ENCODE results near the gene BRD4.

- TF ChIP-seq MXI1 (IDR thresholded peaks at IDR 0.05; ENCODE audit: borderline replicate concordance, low read depth, low read length) (no peak), IKZF1 (IDR thresholded peaks at IDR 0.05) (no peak), MNT (IDR thresholded peaks at IDR 0.05) (no peak), CTCF (CRISPR knock-in tag; IDR thresholded peaks at IDR 0.05) (no peak; the same call in 1 of the 2 replicates), ZNF709 (CRISPR knock-in tag; IDR thresholded peaks at IDR 0.05) (no peak; the same call in 1 of the 2 replicates), EZH2 (conservative IDR thresholded peaks at IDR 0.05; ENCODE audit: low read depth, low read length) (no peak), NR3C1 (CRISPR knock-in tag; IDR thresholded peaks at IDR 0.05) (no peak), POLR2AphosphoS5 (IDR thresholded peaks at IDR 0.05; ENCODE audit: low read depth, low read length) (no peak), KDM1A (CRISPR knock-in tag; IDR thresholded peaks at IDR 0.05) (0 out of 2 replicates have a peak, but pooled peaks have one; percentile 17), NFE2L1 (CRISPR knock-in tag; IDR thresholded peaks at IDR 0.05; ENCODE audit: borderline replicate concordance) (no peak), SRSF1 (optimal IDR thresholded peaks at IDR 0.05; ENCODE audit: low read depth, low read length) (no peak), ZNF12 (CRISPR knock-in tag; IDR thresholded peaks at IDR 0.05) (no peak)
These were observed 674 bp downstream of the BRD4 start for GRCh38 chr19:15331419-15332310.
